Osteoblast (primary cell): Measurements from ENCODE around the gene TESK2. TPM values are rescaled to one million over a fixed set of nuclear protein-coding genes. Genes with fewer than 3 reads are reported as not detected.

Source experiments
- DNase-seq: peaks from one replicate; pipeline ENCODE4 v3.0.0; 2011; ENCODE audit warnings: low spot score, mixed read lengths; ENCODE audit not compliant: insufficient read length; ENCODE audit errors: missing footprints
- H2AFZ ChIP-seq: 2 replicates; pipeline ENCODE4 v1.6.0; 2011; ENCODE audit warnings: mild to moderate bottlenecking, low read length
- H3K27ac ChIP-seq: 2 replicates; pipeline ENCODE4 v1.5.1; 2011; ENCODE audit warnings: mild to moderate bottlenecking, low read depth, low read length, moderate library complexity
- H3K27me3 ChIP-seq: 2 replicates; pipeline ENCODE4 v1.6.0; 2012; ENCODE audit warnings: mild to moderate bottlenecking, control low read depth, inconsistent platforms, low read length, moderate library complexity; ENCODE audit not compliant: insufficient read depth
- H3K36me3 ChIP-seq: 2 replicates; pipeline ENCODE4 v1.5.1; 2011; ENCODE audit warnings: mild to moderate bottlenecking, low read length, control low read depth, moderate library complexity; ENCODE audit not compliant: insufficient read depth
- H3K4me1 ChIP-seq: 2 replicates; pipeline ENCODE4 v1.5.1; 2011; ENCODE audit warnings: mild to moderate bottlenecking, low read length, control low read depth, moderate library complexity; ENCODE audit not compliant: insufficient read depth
- H3K4me2 ChIP-seq: 2 replicates; pipeline ENCODE4 v1.6.0; 2011; ENCODE audit warnings: mild to moderate bottlenecking, low read length; ENCODE audit not compliant: insufficient read depth
- H3K4me3 ChIP-seq: fragments of 200-600 bp; sonication (generic); 3 replicates; pipeline ENCODE4 v1.5.1; 2012; ENCODE audit warnings: mild to moderate bottlenecking, low read length, inconsistent platforms; ENCODE audit not compliant: insufficient read depth
- H3K79me2 ChIP-seq: 2 replicates; pipeline ENCODE4 v1.6.0; 2012; ENCODE audit warnings: mild to moderate bottlenecking, low read length, control low read depth, inconsistent platforms; ENCODE audit not compliant: insufficient read depth
- H3K9me3 ChIP-seq: 2 replicates; pipeline ENCODE4 v1.5.1; 2011; ENCODE audit warnings: low read depth, low read length, control low read depth
- H4K20me1 ChIP-seq: 2 replicates; pipeline ENCODE4 v1.6.0; 2012; ENCODE audit warnings: mild to moderate bottlenecking, low read length, control low read depth; ENCODE audit not compliant: insufficient read depth
- CTCF ChIP-seq: IDR thresholded peaks from 2 replicates; pipeline ENCODE4 v1.5.1; 2011; ENCODE audit warnings: mild to moderate bottlenecking, low read depth, low read length, moderate library complexity; ENCODE audit errors: extremely low read depth
- total RNA-seq: library from RNA; depleted of rRNA; stranded (reverse); fragments of >200 nt; gene quantifications from 2 replicates; pipeline ENCODE4 v1.2.3, GENCODE V29; 2012

The TESK2 gene
- total RNA-seq, 1 donor: 5.4 TPM

DNA sequence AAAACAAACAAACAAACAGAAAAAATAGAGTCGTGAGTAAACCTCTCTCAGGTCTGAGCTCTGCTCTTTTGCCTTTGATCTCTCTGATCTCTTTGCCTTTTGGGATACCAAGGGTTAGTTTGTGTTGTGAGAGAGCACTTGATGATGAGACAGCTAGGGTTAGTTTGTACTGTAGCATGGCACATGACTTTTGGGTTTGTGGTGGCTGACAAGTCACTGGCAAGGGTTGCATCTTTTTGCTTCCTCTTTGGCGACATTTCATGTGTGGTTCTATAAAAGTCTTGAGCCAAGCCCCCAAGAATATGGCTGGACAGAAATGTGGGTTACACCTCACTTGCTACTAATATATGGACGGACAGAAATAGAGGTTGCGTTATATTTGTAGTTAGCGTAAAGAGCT lies 60.5 kb downstream of the TESK2 start:
- no peak overlapping the region for H3K4me2 ChIP-seq
- peak; percentile 8 for DNase-seq
- no peaks in the 10 kb centered on the region for H4K20me1 ChIP-seq
- H2AFZ ChIP-seq: no peak overlapping the region
- no peak overlapping the region for H3K4me3 ChIP-seq
- no peaks in the 10 kb centered on the region for H3K79me2 ChIP-seq
- H3K4me1 ChIP-seq: no peaks in the 10 kb centered on the region
- no peaks in the 10 kb centered on the region for H3K9me3 ChIP-seq
- TF ChIP-seq CTCF: no peak
- no peak overlapping the region for H3K27ac ChIP-seq
- H3K36me3 ChIP-seq: no peaks in the 10 kb centered on the region
- H3K27me3 ChIP-seq: no peaks in the 10 kb centered on the region

DNA sequence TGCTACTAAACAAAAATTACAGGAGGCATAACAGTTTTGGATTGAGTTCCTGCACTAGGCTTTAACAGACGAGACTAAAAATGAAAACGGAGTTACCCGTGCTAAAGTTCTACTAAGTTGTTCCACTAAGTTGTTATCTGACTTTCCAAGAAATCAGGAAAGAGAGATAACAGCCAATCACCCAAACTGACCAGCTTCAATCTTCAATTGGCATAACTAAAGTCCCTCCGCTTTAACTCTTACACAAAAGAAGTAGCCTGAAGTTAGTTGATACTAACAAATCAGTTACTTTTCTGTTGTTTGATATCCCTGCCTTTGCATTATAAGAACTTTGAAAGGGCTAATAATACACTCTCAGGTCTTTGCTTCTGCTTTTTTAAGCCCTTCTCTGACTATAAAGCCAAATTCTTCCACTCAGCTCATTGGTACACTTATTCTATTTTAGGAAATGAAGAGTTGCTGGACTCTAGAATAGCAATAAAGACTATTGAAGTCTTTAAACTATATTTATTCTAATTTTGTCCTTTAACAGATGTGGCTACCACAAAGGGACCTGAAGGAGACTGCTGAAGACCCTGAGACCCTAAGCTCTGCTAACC lies 61.3 kb downstream of the TESK2 start:
- Histone ChIP-seq H3K4me3 (no peak overlapping the region), H3K4me1 (no peaks in the 10 kb centered on the region), H2AFZ (no peak overlapping the region), H4K20me1 (no peaks in the 10 kb centered on the region), H3K9me3 (no peaks in the 10 kb centered on the region), H3K4me2 (no peak overlapping the region), H3K27me3 (no peaks in the 10 kb centered on the region), H3K36me3 (no peaks in the 10 kb centered on the region), H3K27ac (no peak overlapping the region), H3K79me2 (no peaks in the 10 kb centered on the region)
- no peak for TF ChIP-seq CTCF
- DNase-seq: no peak

GRCh38 chr1:45423906-45424678 lies 66.9 kb downstream of the TESK2 start:
- Histone ChIP-seq H4K20me1 (no peaks in the 10 kb centered on the region), H3K36me3 (no peaks in the 10 kb centered on the region), H3K4me1 (no peaks in the 10 kb centered on the region), H3K4me3 (no peak overlapping the region), H3K4me2 (no peak overlapping the region), H3K9me3 (no peaks in the 10 kb centered on the region), H3K79me2 (no peaks in the 10 kb centered on the region), H2AFZ (no peak overlapping the region), H3K27me3 (no peaks in the 10 kb centered on the region), H3K27ac (no peak overlapping the region)
- TF ChIP-seq CTCF: no peak
- DNase-seq: peak; percentile 5

GRCh38 chr1:45421935-45422334 lies 69.0 kb downstream of the TESK2 start:
- no peaks in the 10 kb centered on the region for H3K27me3 ChIP-seq
- H3K27ac ChIP-seq: no peak overlapping the region
- no peaks in the 10 kb centered on the region for H3K4me1 ChIP-seq
- no peaks in the 10 kb centered on the region for H3K36me3 ChIP-seq
- no peaks in the 10 kb centered on the region for H3K79me2 ChIP-seq
- no peak overlapping the region for H2AFZ ChIP-seq
- no peak for TF ChIP-seq CTCF
- no peaks in the 10 kb centered on the region for H3K9me3 ChIP-seq
- no peak for DNase-seq
- H4K20me1 ChIP-seq: no peaks in the 10 kb centered on the region
- no peak overlapping the region for H3K4me3 ChIP-seq
- no peak overlapping the region for H3K4me2 ChIP-seq
